ENCODE data around the gene PDE7B. TPM values are rescaled to one million over a fixed set of nuclear protein-coding genes. Genes with fewer than 3 reads are reported as not detected.

The PDE7B gene
- total and polyA plus RNA-seq, 2 of the 8 experiments (the other 6 are each of a cell fraction or from before 2014, with no cell fraction given): not detected

DNA sequence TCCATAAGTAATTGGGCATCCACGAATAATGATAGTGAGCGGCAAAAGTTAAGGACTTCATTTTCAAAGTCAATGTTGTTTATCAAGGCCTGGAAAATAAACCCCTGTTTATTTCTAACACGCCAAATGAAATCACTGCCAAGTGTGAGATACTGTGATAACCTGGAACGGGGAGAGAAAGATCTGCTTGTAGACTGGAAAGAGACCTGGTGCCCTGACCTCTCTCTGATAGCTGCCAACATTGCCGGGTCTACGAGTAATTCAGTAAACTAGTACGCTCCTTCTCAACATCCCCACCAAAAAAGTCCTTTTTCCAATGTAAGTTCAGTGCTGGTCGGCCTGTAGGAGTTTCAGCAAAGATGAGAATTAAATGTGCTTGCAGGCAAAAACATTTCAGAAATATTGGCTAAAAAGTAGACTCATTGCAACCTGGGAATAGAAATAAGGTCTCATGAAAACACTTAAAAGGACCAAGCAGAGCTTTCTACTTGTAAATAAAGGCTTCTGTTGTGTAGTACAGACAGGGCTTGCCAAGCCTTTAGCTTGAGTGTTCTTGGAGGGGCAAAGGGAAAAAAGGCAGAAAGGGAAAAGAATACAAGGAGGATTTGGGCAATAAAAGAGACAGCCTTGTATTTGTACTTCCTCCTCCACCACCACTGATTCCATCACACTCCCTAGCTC is 43.9 kb downstream of the PDE7B start (continued):
- TF ChIP-seq, protein P1, sequence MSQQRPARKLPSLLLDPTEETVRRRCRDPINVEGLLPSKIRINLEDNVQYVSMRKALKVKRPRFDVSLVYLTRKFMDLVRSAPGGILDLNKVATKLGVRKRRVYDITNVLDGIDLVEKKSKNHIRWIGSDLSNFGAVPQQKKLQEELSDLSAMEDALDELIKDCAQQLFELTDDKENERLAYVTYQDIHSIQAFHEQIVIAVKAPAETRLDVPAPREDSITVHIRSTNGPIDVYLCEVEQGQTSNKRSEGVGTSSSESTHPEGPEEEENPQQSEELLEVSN (IDR thresholded peaks at IDR 0.05): no peak
- no peak for TF ChIP-seq HDAC6 (IDR thresholded peaks at IDR 0.05; ENCODE audit: low read depth, low read length)
- TF ChIP-seq RAD21 (IDR thresholded peaks at IDR 0.05 in 1 of 2, conservative IDR thresholded peaks at IDR 0.05 in 1 of 2; ENCODE audit: low read depth in 2 of 2, low read length in 2 of 2): no peak

Measured in H1 (cell line).